Measurements from ENCODE around the gene RLIM.

GRCh38 chrX:74656079-74656745, 41.8 kb upstream of the RLIM start:
- TF ChIP-seq CTCF (IDR thresholded peaks at IDR 0.05) (no peak), EZH2 (IDR thresholded peaks at IDR 0.05; ENCODE audit: borderline replicate concordance, insufficient read depth, low read depth, low read length, poor library complexity, severe bottlenecking) (no peak)

All from B cell (primary cell).